ENCODE measurements around the gene NOP9.
"Not testable (repeated sequence)": the region's sequence is repeated elsewhere in the genome, so short reads cannot be mapped to it uniquely, and the experiment has no call there.

Gene NOP9

DNA sequence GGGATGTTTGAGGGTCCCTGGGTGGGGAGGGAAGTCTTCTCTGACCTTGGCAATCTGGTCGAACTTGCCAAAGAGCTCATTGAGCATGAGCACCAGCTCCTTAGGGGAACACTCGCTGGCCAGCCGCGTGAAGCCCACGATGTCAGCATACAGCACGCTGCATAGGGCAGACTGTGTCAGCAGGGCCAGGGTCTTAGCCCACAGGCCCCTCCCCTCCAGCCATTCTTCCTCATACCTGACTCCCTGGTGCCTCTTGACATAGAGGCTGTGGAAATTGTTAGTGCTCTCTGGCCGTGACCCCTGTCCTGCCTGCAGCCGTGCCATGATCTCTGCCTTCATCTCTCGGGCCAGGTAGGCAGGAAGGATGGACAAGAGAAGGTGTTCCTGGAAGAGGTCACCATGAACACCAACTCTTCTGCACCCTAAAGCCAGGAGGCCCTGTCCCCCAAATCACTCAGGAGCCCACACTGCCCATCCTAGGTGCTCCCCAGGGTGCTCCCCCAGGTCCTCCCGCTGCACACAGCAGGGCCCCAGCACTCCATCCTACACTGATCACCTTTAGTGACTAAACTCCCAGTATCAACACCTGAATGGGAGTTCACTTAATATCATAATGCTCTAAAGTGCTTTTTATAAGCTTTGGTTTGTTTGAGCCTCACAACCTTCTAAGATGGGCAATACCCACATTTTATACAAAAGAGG lies 31.5 kb downstream of the NOP9 start:
- no peak for DNase-seq

DNA sequence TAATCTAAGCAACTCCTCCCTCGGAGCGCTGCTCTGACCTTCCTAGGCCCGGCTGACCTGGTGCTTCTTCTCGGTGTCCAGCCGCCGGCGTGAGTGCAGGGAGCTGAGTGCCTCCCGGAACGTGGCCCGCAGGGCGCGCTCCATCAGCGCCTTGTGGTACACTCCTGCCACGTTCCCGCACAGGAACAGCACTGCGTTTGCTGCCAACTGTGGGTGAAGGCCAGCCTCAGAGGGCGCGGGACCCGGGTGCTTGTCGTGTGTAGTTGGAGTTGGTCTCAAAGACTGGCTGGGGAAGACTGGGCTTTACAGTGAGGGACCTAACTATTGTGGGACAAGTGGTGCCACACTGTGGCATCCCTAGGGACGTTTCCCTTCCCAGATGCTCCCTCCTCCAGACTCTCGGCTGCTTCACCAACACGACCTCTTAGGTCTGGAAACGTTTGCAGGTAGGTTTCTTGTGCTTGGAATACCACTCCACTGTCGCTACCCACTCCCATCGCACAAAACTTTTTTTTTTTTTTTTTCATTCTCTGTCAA lies 32.1 kb downstream of the NOP9 start:
- DNase-seq = no peak

DNA sequence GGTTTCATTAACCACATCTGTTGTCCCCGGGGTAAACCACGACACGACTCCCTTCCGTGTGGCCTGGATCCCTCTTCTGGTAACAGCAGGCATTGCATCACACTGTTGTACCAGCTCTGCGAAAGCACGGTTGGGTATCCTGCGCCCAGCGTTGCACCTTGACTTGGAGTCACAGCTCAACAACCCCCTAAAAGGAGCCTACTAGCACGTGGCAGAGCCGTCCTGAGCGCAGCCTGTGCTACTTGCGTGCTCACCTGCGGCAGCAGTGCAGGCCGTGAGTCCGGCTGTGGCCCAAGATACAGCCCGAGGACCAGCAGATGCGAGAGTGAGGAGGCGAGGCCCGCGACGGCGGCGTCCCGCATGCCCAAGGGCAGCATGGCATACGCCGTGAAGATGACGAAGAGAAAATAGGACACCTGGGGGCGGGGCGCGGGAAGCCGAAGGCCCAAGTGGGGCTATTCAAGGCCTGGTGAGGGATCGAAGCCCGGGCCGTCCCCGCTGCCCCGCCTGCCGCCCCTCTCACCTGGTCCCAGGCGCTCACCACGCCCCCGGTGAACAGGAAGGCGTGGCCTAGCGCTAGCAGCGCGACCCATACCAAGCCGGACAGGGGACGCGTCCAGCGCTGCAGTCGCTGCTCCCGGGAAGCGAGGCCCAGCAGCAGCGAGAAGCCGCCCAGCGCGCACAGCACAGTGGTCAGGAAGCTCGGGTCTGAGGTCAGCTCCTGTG lies 32.8 kb downstream of the NOP9 start:
- peak; percentile 90 for DNase-seq

- peak; percentile 39 for DNase-seq
Measured at GRCh38 chr14:24334431-24335291, 35.0 kb downstream of the NOP9 start, which contains the start of gene ADCY4. TSS of gene ADCY4 (minus strand) at chr14:24335071. CDS start at chr14:24334652, 419 bp downstream.

- DNase-seq = no peak
Measured at GRCh38 chr14:24335461-24336171, 36.0 kb downstream of the NOP9 start.

GRCh38 chr14:24337144-24337823 lies 37.6 kb downstream of the NOP9 start:
- no peak for DNase-seq

DNA sequence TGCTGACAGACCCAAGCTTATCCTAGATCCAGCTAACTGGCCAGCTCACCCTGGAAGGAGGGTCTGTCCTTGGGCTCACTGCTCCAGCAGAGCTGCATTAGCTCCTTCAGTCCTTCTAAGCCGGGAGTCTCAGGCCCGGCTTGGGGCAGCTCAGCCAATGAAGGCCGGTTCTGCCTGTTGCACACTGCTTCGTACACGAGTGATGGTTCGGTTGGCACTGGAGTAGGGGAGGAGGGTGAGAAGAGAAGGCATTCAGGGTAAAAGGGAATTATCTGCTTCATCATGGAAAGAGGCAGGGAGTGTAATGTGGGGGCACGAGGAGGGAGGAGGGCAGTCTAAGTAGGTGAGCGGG lies 38.1 kb downstream of the NOP9 start:
- no peak for DNase-seq

GRCh38 chr14:24338843-24339242 lies 39.2 kb downstream of the NOP9 start:
- DNase-seq = no peak

DNA sequence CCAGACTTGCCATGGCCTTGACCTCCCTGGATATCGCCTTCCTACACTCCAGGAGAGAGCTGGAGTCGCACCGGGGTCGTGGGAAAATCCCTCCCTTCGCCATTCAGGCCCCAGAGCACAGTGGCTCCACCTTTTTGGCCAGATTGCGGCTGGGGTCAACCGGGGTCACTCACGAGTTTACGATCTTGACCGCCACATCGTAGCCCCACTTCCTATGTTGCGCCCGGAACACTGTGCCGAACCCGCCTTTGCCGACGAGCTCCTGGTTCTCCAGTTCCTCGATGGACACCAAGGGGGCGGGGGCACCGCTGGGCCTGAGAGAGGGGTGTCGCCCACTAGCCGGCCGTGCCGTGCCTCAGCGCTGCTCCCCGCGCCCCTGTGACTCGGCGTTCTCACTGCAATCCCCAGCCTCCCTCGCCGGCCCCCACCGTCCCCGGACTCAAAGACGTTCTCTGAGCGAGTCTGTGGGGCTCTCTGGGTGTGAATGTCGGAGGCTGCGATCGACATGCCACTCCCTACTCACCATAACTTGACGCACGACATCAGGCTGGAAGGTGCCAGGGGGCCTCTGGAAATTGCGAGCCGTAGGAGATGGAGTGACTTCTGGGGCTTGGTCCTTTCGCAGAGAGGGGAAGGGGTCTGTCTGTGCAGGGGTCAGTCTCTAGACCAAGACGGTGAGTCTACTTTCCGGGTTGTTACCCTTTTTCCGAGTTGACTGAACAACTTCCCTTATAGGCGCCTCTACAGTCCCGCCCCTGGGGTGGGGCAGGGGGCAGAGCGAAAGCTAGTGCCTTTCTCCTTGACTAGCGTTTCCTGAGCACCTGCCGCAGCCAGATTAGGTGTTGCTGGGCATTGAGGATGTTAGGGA lies 39.9 kb downstream of the NOP9 start, which contains the start of gene RIPK3:
Gene RIPK3 (minus strand): TSS at position 708 of the 868 bp plus-strand sequence. CDS start 165 bp downstream, at position 543.
- peak; percentile 76 for DNase-seq

DNA sequence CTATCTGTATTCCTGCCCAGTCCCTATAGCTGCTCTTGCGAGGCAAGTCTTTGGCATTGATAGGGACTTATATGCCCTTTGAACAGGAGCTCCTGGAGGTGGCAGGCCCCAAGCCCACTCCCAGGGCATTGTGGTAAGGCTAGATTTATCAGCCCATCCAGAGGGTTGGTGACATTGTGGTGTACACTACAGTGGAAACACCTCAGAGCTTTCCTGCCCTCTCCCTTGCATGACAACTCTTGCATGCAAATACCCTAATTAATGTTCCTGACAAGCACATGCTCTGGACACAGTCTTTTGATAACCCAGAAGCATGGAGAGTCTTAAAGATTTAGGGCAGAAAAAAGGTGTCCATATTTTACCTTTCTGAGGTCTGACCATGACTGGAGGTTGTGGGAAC lies 41.0 kb downstream of the NOP9 start:
- no peak for DNase-seq

- DNase-seq = no peak
Measured at GRCh38 chr14:24342889-24343288, 43.2 kb downstream of the NOP9 start.

DNA sequence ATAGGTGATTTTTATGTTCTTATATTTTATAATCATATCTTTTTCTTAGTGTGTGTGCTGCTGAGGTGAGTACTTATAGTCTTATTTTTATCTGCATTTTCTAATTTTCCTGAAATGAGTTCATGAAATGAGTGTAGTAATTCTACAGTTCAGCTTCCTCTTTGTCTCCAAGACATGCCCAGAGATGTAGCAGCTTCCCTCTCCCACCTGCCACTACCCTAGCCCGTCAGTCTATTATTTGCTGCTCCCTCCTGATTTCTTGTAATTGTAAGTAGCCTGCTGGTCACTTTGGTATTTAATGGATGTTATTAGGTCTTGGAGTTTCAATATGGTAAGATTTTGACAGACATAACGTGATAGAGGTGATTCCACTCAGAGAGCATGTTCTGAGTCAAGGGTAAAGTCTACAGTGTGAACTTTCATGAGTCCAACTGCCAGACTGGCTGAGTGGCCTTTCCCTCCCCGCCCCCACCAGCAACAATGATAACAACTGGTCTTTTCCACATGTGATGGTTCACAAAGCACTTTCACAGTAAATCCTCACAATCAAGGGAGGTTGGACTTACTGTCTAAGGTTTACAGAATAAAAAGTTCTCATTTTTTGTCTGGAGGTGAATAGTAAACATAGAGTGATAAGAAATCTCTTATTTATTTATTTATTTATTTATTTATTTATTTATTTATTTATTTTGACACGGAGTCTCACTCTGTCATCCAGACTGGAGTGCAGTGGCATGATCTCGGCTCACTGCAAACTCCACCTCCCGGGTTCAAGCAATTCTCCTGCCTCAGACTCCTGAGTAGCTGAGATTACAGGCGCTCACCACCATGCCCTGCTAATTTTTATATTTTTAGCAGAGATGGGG lies 44.4 kb downstream of the NOP9 start:
- DNase-seq = no peak

- DNase-seq = no peak
Measured at GRCh38 chr14:24347134-24347533, 47.5 kb downstream of the NOP9 start.

DNA sequence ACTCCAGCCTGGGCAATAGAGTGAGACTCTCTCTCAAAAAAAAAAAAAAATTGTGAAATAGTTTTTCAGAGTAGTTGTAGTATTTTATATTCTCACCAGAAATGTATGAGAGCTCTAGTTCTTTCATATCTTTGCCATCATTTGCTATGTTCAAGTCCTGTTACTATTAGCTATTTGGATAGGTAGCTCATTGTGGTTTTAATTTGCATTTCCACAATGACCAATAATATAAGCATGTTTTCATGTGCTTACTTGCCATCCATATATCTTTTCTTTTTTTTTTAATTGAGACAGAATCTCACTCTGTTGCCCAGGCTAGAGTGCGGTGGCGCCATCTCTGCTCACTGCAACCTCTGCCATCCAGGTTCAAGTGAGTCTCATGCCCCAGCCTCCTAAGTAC lies 48.5 kb downstream of the NOP9 start:
- DNase-seq = no peak

DNA sequence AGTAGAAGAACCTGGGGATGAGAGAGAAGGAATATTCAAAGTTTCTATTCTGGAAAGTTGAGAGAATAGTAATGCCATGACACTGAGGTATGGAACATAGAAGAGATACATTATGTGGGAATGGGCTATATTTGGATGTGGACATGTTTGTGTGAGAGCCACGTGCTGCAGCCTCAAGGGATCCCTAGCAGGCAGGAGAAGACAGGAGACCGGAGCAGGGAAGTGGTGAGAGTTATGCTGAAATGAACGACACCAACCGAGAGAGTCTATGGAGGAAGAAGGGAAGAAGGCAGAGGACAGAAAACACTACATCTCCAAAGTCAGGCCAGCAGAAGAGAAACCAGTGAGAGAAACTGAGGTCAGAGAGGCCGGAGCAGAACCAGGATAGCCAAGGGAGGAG lies 50.1 kb downstream of the NOP9 start:
- no peak for DNase-seq

DNA sequence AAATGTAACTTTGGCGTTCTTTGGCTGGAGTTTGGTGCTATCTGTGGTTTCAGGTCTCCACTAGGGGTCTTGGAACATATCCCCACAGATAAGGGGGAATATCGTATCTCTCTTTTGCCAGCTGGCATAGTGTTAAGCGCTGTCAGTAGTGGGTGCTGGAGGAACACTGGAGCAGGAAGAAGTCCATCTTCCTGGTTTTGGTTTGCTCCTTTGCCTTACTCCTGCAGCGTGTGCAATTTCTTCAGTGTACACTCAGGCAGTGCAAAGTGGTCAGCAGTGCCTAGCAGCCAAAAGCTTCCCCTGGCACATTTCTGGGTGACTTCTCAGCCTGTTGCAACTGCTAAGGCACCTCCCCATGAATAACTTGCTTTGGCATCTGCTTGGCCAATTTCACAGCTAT lies 51.9 kb downstream of the NOP9 start:
- no peak for DNase-seq

GRCh38 chr14:24353559-24354481 lies 54.2 kb downstream of the NOP9 start:
- no peak for DNase-seq

GRCh38 chr14:24354482-24354825 lies 54.8 kb downstream of the NOP9 start:
- not testable (repeated sequence) for DNase-seq

GRCh38 chr14:24355009-24355408 lies 55.4 kb downstream of the NOP9 start:
- no peak for DNase-seq

Data from activated CD4-positive, alpha-beta T cell treated with anti-CD3 and anti-CD28 coated beads for 48 hours (primary cell).